Iris pigment epithelial cell (primary cell): Measurements from ENCODE around the gene ACTA2.
A peak's percentile ranks its signal among the peaks of the same experiment; 100 is the strongest.

Source experiments
- DNase-seq: peaks from one replicate; pipeline ENCODE4 v3.0.0-alpha.2; 2011; ENCODE audit warnings: low read depth

ACTA2 gene

DNA sequence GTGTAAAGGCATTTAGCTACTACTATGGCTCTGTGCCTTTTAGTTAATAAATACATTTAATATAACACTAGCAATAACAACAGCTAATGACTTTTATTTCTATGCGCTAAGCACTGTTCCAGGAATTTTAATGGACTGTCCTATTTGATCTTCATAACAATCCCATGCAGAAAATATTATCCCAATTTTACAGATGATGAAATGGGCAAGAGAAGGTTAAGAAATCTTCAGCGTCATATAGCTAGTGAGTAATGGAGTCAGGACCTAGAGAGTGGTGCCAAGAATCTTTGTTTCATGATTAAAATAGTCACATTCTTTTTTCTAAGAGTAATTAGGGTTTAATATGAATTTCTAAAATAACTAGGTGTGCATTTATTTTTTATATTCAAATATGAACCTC lies 32.4 kb downstream of the ACTA2 start:
- DNase-seq = peak; percentile 67

DNA sequence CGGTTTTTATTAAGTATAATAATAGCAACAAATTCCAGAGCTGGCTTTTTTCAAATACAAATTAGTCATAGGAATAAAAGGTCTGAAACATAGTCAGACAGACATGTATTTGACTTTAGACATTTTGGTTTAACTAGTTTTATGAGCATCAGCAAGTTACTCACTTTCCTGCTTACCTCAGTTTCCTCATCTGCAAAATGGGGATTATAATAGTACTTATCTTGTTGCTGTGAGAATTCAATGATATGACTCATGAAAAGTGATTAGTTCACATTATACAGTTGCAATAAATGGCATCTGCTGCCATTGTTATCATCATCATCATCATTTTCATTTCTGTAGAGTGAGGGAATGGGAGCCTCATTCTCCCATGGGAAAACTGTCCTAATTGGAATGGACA lies 33.5 kb downstream of the ACTA2 start:
- no peak for DNase-seq

DNA sequence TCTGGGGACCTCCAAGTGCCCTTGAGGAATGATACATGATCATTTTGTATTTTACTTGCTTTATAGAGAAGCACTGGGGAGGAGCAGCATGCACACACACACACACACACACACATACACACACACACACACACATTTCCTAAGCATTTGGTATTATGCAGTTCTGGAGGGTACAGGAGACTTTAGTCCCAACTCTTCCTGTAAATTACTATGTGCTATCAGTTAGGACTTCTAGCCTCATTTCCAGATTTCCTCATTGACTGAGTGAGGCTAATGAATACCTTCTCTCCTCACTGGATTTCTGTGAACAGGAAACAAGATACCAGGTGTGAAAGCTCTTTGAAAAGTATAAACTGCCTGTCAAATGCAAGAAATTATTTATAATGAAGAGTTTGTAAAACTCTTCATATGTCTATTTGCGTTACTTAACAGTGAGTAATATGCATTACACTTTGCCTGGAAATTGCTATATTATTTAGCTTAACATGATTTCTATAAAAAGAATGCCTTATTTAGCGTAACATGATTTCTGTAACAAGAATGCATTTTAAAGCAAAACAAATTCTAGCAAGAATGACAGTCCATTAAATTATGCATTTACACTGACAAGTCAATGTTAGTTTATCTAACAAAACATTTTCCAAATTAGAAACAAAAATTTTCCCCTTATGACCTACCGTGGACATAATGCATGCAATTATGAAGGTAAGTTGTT lies 34.2 kb downstream of the ACTA2 start:
- DNase-seq = no peak

DNA sequence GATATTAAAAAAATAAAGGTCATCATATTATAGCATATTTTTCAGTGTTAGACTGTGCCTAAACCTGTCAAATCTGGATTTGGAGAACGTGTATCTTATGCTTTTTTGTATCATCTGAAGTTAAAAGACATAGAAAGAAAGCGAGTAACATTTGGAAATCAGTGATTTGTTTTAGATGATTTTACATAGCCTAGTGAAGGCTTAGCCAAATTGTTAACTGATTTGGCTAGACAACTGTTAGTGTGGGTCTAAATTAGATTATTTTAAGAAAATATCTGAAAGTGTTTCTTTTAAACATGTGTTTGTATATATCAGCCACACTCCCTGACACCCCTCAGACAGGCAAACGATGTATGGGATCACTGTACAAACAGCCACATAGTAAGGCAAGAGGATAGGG lies 35.6 kb downstream of the ACTA2 start:
- DNase-seq = no peak

DNA sequence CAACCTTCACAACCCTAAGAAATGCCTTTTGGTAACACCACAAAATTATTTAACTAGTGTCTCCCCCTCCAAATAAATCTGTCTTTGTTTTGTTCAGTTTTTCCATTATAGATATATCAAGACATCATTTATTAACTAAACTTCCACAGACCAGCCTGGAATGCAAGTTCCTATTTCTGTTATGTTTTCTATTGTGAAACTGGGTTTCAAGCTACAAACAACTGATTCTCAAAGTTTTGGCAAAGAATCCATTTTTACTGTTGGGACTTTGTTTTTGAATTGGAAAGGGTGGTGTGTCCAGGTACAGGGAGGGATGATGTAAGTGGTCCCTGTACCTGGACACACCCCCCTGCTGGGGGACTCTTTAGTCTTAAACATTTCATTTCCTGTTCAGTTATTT lies 36.3 kb downstream of the ACTA2 start:
- DNase-seq = no peak

DNA sequence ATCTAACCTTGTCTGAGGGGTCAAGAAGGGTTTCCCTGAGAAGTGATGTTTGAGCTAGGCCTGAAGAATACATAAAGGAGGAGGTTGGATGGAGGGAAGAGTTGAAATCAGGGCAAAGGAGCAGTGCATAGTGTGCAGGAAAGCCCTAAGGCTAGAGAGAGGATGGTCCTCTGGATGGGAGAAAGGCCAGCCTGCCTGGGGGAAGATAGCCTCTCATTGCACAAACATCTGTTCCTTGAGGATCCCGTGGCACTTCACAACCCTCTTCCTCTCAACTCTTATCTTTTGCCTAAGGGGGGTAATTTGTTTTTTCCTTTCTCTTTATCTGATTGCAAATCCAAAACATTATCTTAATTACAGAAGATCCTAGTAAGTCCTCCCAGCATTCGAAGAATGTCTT lies 36.8 kb downstream of the ACTA2 start:
- no peak for DNase-seq

DNA sequence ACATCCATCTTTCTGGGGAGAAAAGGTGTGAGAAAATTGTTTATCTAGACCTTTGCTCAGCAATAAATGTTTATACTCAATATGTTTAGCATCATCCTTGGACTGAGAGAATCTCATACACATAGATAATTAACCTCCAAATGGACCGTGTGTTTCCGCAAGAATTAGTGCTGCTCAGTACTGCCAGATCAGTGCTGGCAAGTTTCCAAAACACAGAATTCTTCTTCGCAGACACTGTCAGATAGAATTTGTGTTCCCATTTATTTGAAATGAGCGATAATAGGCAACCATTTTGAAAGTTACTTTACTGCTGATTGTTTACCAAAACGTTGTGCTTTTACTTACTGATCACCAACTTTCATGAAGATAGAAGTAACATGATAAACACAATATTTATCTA lies 38.8 kb downstream of the ACTA2 start:
- no peak for DNase-seq

DNA sequence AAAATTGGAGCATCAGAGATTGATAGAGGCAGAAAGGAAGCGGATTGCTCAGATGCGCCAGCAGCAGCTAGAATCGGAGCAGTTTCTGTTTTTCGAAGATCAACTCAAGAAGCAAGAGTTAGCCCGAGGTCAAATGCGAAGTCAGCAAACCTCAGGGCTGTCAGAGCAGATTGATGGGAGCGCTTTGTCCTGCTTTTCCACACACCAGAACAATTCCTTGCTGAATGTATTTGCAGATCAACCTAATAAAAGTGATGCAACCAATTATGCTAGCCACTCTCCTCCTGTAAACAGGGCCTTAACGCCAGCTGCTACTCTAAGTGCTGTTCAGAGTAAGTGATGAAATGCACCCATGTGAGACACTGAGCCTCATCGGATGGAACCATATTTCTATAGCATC lies 39.4 kb downstream of the ACTA2 start:
- no peak for DNase-seq

DNA sequence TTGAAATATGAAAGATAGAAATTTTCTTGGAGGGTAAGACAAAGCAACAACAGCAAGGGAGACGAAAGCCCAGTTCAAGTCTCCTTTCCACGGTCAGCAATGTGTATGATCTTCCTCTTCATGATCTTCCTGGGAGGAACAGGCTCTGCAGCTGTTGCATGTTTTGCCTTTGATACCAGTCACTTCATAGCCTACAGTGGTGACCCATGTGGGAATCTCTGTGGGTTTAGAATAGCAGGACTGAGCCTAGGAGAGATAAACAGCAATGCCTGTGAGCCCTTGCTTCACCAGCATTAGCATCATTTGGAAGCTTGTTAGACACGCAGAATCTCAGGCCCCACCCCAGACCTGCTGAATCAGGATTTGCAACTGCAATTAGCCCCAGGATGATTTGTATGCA lies 40.7 kb downstream of the ACTA2 start:
- no peak for DNase-seq

DNA sequence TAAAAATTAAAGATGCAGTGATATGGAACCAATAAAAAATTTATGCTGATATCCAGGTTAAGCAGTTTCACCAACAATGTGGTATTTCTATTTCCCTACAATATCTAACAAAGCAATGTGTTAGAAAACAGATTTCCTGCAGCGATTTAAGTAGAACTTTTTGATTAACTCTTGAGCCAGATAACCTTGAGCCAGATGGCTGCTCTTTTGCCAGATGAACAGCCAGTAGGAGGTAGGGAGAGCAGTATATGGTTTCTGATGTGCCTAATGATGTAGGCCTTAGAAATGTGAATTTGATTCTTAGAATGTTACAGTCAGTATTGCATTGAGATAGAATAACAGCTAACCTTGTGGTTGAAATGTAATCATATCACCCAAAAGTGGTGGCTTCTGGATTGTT lies 41.5 kb downstream of the ACTA2 start:
- no peak for DNase-seq

DNA sequence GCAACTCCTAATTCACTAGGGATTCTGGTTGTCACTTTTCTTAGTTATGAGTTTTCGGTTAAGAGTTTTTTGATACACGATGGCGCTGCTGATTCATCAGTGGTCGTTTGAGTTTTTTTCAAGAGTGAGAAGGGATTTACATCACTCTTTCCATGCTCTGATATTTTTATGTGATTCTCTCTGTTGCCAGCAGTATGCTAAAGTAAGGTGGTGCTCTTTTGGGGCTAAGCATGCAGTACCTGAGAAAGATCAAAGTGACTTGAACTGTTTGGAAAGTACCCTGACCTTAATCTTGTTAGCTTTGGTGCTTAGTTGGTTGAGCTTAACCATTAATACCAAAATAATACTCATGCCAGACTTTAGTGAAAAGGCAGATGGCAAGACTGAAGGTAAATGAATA lies 44.4 kb downstream of the ACTA2 start:
- DNase-seq = no peak

DNA sequence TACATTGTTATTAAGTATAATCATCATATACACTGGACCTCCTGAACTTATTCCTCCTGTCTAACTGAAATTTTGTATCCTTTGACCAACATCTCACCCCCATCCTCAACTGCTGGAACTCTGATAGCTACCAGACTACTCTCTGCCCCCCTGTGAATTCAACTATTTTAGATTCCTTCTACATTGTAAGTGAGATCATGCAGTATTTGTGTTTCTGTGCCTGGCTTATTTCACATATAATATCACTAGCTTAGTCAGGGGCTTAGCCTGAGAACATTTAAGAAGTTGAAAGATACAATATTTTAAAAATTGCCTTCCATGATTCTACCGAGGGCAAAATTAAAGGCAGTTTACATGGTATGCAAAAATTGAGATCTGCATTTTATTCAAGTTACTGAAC lies 45.7 kb downstream of the ACTA2 start:
- no peak for DNase-seq

DNA sequence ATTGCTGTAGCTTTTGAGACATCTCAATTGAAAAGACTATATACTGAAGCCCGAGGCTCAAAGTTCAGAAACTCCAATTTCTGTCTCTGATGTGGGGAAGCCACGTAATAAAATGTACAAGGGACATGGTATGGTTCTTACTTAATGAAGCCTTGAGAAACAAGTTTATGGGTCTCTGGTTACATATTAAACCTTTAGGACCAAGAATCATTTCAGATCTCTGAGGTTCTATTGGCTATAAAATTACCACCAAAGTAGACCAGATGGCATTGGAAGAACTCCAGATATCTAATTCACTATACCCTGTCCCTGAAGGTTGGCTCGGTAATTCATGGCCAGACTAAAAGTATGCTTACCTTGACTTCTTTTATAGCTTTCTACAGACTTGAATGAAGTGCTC lies 48.9 kb downstream of the ACTA2 start:
- DNase-seq = no peak

DNA sequence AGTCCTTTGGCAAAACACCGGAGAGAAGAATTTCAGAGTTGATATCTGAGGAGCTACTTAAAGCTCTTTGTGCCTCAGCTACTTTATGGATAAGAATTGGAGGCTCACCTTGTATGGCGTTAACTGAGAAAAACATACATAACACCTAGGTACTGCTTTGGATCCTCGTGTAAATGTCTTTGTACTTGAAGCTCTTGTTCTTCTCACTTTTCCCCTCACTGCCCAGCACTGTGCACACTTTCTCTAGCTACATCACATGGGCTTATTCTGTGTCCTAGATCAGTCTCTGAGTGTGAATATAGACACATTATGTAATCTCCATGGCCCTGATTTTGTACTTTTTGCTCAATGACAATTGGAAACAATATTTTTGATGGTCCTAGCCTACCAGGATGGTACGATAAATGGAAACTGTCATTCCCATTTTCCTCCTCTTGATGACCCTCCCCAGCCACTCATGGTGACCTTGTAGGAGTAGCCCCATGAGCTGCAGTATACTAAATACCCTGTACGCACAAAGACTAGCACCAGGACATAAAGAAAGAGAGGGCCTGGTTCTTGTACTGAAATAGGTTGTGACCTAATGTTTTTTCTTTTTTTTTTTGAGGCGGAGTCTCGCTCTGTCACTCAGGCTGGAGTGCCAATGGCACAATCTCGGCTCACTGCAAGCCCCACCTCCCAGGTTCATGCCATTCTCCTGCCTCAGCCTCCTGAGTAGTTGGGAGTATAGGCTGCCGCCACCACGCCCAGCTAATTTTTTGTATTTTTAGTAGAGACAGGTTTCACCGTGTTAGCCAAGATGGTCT lies 50.4 kb downstream of the ACTA2 start:
- no peak for DNase-seq

DNA sequence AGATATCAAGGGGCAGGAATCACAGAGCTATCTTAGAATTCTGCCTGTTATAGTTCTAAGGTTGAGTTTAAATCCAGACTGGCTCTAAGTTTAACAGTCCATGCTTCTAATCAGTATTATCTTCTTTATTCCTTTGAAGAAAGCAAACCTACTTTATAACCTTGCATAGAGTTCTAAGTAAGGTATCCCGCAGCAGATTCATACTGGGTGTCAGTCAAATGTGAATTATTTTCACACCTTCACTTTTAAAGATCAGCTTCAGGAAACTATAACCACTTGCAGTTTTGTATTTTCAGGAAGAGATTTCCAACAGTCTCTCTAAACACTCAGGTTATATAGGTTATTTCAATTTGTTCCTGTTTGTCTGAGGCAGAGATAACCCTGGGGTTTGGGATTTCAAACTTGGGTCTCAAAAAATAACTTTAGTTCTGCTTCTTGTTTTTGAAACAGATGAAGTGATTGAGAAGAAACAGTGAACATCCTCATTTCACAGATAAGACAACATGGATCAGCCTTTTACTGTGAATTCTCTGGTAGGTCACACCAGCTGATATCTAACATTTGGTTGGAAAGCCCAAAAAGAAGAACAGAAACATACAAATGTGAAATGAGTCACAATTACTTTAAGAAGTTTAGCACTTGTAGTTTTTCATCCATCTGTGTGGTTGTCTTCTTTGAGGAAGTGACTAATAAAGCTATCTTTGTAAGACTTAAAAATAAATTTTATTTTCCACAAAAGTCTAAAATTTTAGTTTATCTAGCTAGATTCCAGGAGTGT lies 51.2 kb downstream of the ACTA2 start:
- DNase-seq = peak; percentile 77

DNA sequence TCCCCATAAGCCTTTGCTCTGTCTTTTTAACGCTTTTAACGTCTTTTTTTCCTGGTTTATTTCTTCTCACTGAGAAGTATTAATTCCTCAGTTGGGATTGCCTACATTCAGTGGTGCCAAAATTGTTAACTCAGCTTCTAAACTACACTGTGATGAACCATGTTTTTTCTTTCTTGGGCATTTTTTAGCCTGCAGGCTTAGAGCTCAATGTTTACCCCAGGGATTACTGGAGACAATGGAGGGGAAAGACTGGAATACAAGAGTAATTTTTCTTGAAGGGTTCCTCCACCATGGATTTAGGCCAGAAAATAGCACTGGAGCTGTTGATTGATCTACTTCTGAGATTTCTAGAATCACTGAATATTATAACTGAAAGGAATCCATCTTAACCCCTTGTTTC lies 52.7 kb downstream of the ACTA2 start:
- DNase-seq = no peak

DNA sequence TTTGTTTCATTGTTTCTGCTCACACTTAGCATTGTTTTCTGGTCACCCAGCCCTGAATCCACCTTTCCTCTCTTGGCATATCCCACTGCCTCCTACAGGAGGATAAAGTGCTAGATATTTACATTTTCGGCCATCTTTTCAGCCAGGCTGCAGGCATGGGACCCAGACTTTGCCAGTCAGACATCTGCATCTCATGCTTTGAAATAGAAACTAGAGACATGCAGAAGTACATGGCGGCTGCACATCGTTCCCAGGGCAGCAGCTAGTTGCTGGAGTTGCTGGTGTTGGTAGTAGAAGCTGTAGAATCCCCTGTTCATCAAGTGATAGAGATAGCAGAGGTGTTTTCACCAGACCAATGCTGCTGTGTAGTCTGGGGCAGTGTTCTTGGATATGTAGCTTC lies 53.8 kb downstream of the ACTA2 start:
- DNase-seq = no peak

DNA sequence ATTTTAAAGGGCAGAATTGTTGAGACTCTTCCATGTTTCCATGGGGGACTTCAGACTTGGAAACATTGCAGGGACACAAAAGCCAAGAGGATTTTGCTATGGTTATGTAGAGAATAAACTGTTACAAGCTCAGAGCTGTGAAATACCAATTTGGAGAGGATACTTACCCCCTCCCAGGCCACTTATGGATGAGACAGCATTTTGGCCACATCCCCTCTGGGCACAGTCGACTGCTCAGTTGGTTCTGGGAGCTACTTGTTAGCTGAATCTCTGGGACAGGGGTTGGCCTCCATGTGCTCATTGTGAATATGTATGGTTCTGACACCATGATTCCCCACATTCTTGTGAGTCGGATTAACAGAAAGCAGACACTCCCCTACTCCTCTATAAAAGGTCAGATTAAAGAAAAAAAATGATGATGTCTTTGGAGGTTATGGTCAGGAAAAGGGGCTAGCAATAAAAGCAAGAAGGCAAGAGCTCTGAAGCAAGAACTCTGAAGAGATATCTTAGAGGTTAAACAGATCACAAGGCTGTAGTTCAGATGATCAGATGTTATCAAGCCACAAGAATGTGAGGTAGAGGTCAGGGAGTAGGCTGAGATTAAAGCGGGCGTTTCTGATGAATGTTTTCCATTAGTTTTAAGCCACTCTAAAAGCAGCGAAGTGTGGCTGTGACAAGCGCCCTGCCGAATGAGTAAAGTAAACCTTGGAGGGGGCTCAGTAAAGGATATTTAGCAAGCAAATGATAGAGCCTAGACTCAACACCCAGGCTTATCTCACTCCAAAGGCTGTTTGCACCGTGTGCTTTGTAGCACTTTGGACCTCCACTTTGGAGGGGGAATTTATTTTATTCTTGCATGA lies 55.3 kb downstream of the ACTA2 start:
- peak; percentile 61 for DNase-seq

DNA sequence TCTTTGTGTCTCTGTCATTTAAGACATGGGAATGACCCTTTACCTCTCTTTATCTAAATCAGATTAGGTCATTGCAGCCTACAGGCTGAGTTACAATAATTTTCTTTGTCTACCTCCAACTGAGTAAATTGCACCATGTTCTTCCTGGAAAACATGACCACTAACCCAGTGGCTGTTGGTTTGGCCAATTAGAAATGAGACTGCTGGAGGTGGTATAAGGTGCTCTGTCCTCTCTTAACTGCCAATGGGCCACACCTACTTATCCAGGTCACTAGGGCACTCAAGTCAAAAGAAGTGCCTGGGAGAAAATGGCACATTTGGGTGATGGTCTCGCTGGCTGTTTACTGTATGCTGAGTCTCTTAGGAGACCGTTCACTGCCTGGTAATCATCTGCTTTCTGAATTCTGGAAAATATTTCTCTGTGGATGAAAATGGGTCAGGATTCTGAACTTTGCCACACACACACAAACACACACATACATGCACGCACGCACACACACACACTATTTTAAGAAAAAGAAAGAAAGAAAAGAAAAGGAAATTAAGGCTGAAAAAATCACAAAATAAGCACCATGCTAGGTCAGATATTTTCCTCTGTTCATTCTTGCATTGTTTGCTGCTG lies 56.1 kb downstream of the ACTA2 start:
- no peak for DNase-seq

DNA sequence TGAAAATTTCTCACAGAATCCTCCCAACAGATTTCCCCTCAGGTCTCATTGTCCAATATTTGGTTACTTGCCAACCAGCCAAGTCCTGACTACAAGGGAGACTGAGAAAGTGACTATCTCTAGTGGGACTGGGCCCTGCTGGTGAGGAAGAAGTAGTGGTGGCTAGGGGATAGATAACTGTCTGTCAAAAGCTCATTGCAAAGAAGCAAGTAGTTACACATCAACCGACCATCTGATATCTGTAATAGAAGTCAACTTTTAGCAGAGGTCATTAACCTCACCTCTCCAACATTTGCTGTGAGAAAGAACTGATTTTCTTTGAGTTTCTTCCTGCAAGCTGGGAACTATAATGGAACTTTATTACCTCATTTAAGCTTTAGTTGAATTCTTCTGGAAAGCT lies 57.3 kb downstream of the ACTA2 start:
- DNase-seq = no peak

DNA sequence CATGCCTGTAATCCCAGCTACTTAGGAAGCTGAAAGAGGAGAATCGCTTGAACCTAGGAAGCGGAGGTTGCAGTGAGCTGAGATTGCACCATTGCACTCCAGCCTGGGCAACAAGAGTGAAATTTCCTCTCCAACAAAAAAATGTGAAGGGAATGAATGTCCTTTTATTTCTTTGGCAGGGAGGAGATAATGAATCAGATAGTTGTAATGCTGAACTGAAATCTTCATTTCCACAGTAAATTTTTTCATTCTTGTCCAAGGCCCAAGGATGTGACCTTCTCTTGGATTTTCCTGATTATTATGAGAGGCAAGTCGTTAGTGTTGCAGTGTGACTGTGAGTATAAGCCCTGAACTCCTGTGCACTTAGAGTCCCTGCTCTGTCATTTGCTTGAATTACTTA lies 59.0 kb downstream of the ACTA2 start:
- DNase-seq = peak; percentile 66
